PC-3 (cell line): ENCODE results near the gene DNMBP. TPM values are rescaled to one million over a fixed set of nuclear protein-coding genes. Genes with fewer than 3 reads are reported as not detected.

Experiments used
- ATAC-seq: fragments of 200-7000 bp; cut with Tn5 transposase; 2 replicates; pipeline ENCODE4 v1.9.1; 2020; ENCODE audit warnings: mild to moderate bottlenecking, moderate library complexity
- BruUV-seq: library from RNA; stranded (reverse); fragments of 400-500 nt; replicated peaks from 2 replicates; lab custom pipeline; 2021; lab: Mats Ljungman, UMichigan
- CTCF ChIA-PET: fragments of 300-600 bp; sonication (Branson Sonifier 250); formaldehyde crosslinking; loops from one replicate; lab custom pipeline; 2022; ENCODE audit warnings: antibody characterized with exemption; lab: Charles Lee
- POLR2A ChIA-PET: fragments of 300-600 bp; sonication (Branson Sonifier 250); formaldehyde crosslinking; loops from one replicate; lab custom pipeline; 2022; ENCODE audit warnings: antibody characterized with exemption; ENCODE audit not compliant: unreplicated experiment; lab: Charles Lee
- DNase-seq: peaks from one replicate; pipeline ENCODE4 v3.0.0-alpha.2; 2015
- H2AFZ ChIP-seq: fragments of 300-600 bp; sonication (generic); 2 replicates; pipeline ENCODE4 v1.6.0; 2016; ENCODE audit warnings: antibody characterized with exemption, low read length
- H3F3A ChIP-seq: fragments of 300-600 bp; sonication (generic); one replicate; pipeline ENCODE4 v1.6.0; 2017; ENCODE audit warnings: antibody characterized with exemption, low read length, control low read depth, mild to moderate bottlenecking; ENCODE audit not compliant: unreplicated experiment
- H3K27ac ChIP-seq: fragments of 300-600 bp; sonication (generic); 2 replicates; pipeline ENCODE4 v1.5.1; 2016; ENCODE audit warnings: mild to moderate bottlenecking, low read length
- H3K27me3 ChIP-seq: fragments of 300-600 bp; sonication (generic); 2 replicates; pipeline ENCODE4 v1.6.1; 2016; ENCODE audit warnings: low read length, mixed read lengths
- H3K36me3 ChIP-seq: fragments of 300-600 bp; sonication (generic); 2 replicates; pipeline ENCODE4 v1.6.1; 2016; ENCODE audit warnings: low read depth, mixed run types, low read length, mixed read lengths
- H3K4me1 ChIP-seq: fragments of 300-600 bp; sonication (generic); 2 replicates; pipeline ENCODE4 v1.5.1; 2016; ENCODE audit warnings: low read length; ENCODE audit not compliant: insufficient read depth
- H3K4me2 ChIP-seq: fragments of 300-600 bp; sonication (generic); 2 replicates; pipeline ENCODE4 v1.6.0; 2016; ENCODE audit warnings: low read length
- H3K4me3 ChIP-seq: fragments of 300-600 bp; sonication (generic); 2 replicates; pipeline ENCODE4 v1.5.1; 2016; ENCODE audit warnings: mild to moderate bottlenecking, low read length, mixed read lengths
- H3K79me2 ChIP-seq: fragments of 300-600 bp; sonication (generic); 2 replicates; pipeline ENCODE4 v1.6.1; 2017; ENCODE audit warnings: low read length, mixed read lengths
- H3K9ac ChIP-seq: fragments of 300-600 bp; sonication (generic); 2 replicates; pipeline ENCODE4 v1.6.0; 2016; ENCODE audit warnings: mild to moderate bottlenecking, low read length
- H3K9me2 ChIP-seq: fragments of 300-600 bp; sonication (generic); replicated peaks from 2 replicates; pipeline ENCODE4 v1.6.1; 2016; ENCODE audit warnings: mixed run types, low read length, mixed read lengths
- H3K9me3 ChIP-seq: fragments of 300-600 bp; sonication (generic); 2 replicates; pipeline ENCODE4 v1.6.1; 2016; ENCODE audit warnings: low read length, mixed read lengths
- H4K20me1 ChIP-seq: fragments of 300-600 bp; sonication (generic); 2 replicates; pipeline ENCODE4 v1.6.1; 2016; ENCODE audit warnings: low read length, mixed read lengths
- EZH2 ChIP-seq: fragments of 300-600 bp; sonication (generic); IDR thresholded peaks from one replicate; pipeline ENCODE4 v1.6.1; 2017; ENCODE audit warnings: antibody characterized with exemption, mild to moderate bottlenecking, low read length; ENCODE audit not compliant: unreplicated experiment
- EZH2phosphoT487 ChIP-seq: fragments of 300-600 bp; sonication (generic); IDR thresholded peaks from 2 replicates; pipeline ENCODE4 v1.6.1; 2018; ENCODE audit warnings: mild to moderate bottlenecking, antibody characterized with exemption, low read length, borderline replicate concordance
- intact Hi-C: fragments of 100-400 bp; cut with micrococcal nuclease; formaldehyde crosslinking; loops from 2 replicates; pipeline ENCODE4 v1.9.0; 2023
- total RNA-seq: library from RNA; depleted of rRNA; stranded (reverse); fragments of >200 nt; gene quantifications from 2 replicates; pipeline ENCODE4 v1.2.3, GENCODE V29; 2014
- TF ChIP-seq, protein P1 (sequence below): fragments of 300-600 bp; sonication (generic); conservative IDR thresholded peaks from 2 replicates; pipeline ENCODE4 v1.5.1; 2017; ENCODE audit warnings: antibody characterized with exemption, low read depth, mild to moderate bottlenecking, low read length

DNMBP gene
- total RNA-seq, 1 experiment from 2014 or later = 6.2 TPM

- CTCF ChIA-PET = no interaction called here
- POLR2A ChIA-PET = no interaction called here
- intact Hi-C loops = no loop called here
- H2AFZ ChIP-seq = no peak overlapping the region
- no peak overlapping the region for H3K9ac ChIP-seq
- H3K4me1 ChIP-seq = peaks cover 21% of the 10 kb centered on the region; the same call in 1 of the 2 replicates
- DNase-seq (no peak), ATAC-seq (no peak)
- no peaks in the 10 kb centered on the region for H3K27me3 ChIP-seq
- no peak overlapping the region for H3K27ac ChIP-seq
- H3K79me2 ChIP-seq = no peaks in the 10 kb centered on the region
- 0 out of 2 replicates have a peak, but pooled peaks cover 7% of the 10 kb centered on the region for H3K9me3 ChIP-seq
- no peaks in the 10 kb centered on the region for H3K9me2 ChIP-seq
- no peak overlapping the region for H3K4me3 ChIP-seq
- TF ChIP-seq, protein P1, sequence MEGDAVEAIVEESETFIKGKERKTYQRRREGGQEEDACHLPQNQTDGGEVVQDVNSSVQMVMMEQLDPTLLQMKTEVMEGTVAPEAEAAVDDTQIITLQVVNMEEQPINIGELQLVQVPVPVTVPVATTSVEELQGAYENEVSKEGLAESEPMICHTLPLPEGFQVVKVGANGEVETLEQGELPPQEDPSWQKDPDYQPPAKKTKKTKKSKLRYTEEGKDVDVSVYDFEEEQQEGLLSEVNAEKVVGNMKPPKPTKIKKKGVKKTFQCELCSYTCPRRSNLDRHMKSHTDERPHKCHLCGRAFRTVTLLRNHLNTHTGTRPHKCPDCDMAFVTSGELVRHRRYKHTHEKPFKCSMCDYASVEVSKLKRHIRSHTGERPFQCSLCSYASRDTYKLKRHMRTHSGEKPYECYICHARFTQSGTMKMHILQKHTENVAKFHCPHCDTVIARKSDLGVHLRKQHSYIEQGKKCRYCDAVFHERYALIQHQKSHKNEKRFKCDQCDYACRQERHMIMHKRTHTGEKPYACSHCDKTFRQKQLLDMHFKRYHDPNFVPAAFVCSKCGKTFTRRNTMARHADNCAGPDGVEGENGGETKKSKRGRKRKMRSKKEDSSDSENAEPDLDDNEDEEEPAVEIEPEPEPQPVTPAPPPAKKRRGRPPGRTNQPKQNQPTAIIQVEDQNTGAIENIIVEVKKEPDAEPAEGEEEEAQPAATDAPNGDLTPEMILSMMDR = no peak
- TF ChIP-seq EZH2 (no peak), EZH2phosphoT487 (no peak)
- H3K36me3 ChIP-seq = no peaks in the 10 kb centered on the region
- BruUV-seq = no TSS peak
- H3F3A ChIP-seq = no peaks in the 10 kb centered on the region
- H4K20me1 ChIP-seq = no peaks in the 10 kb centered on the region
- no peak overlapping the region for H3K4me2 ChIP-seq
Observed at GRCh38 chr10:100024748-100025147, 15.0 kb upstream of the DNMBP start.

DNA sequence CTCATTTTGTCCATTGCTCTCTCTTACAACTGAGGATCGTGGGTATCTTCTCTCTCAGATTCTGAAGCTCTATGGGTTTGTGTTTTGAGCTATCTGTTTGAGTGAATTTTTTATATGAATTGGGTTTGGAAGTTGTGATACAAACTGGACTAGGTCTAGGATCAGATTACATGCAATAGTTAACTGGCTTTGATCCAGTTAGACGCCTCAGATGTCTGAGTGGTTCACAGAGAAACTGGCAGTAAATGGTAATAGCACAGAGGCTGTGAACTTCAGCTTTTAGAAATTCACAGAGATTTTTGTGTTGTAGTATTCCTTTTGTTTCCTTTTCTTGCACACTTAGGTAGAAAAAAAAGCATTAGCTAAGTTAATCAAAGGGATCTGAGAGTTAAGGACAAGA lies 12.7 kb upstream of the DNMBP start:
- ATAC-seq (peak; percentile 25; the same call in 1 of the 2 replicates), DNase-seq (peak; percentile 49)
- Histone ChIP-seq H3K4me3 (no peak overlapping the region), H2AFZ (no peak overlapping the region), H3K36me3 (no peaks in the 10 kb centered on the region), H3K9me3 (no peaks in the 10 kb centered on the region), H3K9me2 (no peaks in the 10 kb centered on the region), H3K4me1 (peaks cover 27% of the 10 kb centered on the region), H3K4me2 (no peak overlapping the region), H3K79me2 (no peaks in the 10 kb centered on the region), H3K9ac (no peak overlapping the region), H4K20me1 (no peaks in the 10 kb centered on the region), H3K27ac (no peak overlapping the region), H3K27me3 (no peaks in the 10 kb centered on the region), H3F3A (no peaks in the 10 kb centered on the region)
- intact Hi-C loops = no loop called here
- no TSS peak for BruUV-seq
- ChIA-PET CTCF (interaction anchor here (0.7 kb wide), 1 partner anchor 126 kb away, joined by 3 read pairs; no protein-coding TSS in a partner anchor), POLR2A (no interaction called here)
- TF ChIP-seq, protein P1 = no peak
- TF ChIP-seq EZH2 = no peak
- TF ChIP-seq EZH2phosphoT487 = no peak

DNA sequence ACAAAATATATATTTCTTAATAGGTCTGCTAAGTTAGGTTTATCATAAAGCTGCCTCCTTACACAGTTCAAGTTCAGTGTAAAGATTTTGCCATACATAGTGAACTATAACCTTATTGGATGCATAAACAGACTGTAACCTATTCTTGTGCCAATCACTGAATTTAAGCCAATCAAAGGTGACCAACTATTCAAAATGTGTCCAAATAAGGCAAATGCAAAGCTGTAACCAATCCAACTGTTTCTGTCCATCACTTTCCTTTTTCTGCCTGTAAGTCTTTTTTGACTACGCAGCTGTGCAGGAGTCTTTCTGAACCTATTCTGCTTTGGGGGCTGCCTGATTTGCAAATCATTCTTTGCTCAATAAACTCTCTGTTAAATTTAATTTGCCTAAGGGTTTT lies 11.6 kb upstream of the DNMBP start:
- Histone ChIP-seq H2AFZ (no peak overlapping the region), H3K4me2 (no peak overlapping the region)

More for the DNA sequence above, 11.6 kb upstream of the DNMBP start:
- BruUV-seq = no TSS peak
- ChIA-PET POLR2A (interaction anchor here (0.5 kb wide), 1 partner anchor 10 kb away, joined by 3 read pairs; no protein-coding TSS in a partner anchor), CTCF (no interaction called here)
- Histone ChIP-seq H3K27me3 (no peaks in the 10 kb centered on the region), H3K9me3 (no peaks in the 10 kb centered on the region), H3K4me1 (peaks cover 27% of the 10 kb centered on the region), H3K4me3 (no peak overlapping the region), H3K79me2 (no peaks in the 10 kb centered on the region), H3F3A (no peaks in the 10 kb centered on the region), H3K9me2 (no peaks in the 10 kb centered on the region), H3K9ac (no peak overlapping the region), H4K20me1 (no peaks in the 10 kb centered on the region), H3K36me3 (no peaks in the 10 kb centered on the region), H3K27ac (no peak overlapping the region)
- no peak for ATAC-seq
- intact Hi-C loops = no loop called here
- TF ChIP-seq EZH2 (no peak), EZH2phosphoT487 (no peak)
- TF ChIP-seq, protein P1 = no peak
- DNase-seq = no peak
